Stomach (tissue), 4 donors: ENCODE measurements around the gene MAST3.
"Not testable (repeated sequence)": the region's sequence is repeated elsewhere in the genome, so short reads cannot be mapped to it uniquely, and the experiment has no call there.

Experiments
- CTCF ChIP-seq, 7 experiments: fragments of 450-650 bp in 4 of 7; fragments of 200-600 bp in 3 of 7; sonication (generic) in 3 of 7; IDR thresholded peaks; one replicate each; pipeline ENCODE4 v1.5.1; 2016 to 2019; ENCODE audit warnings: antibody characterized with exemption in 7 of 7, control low read depth in 2 of 7, mild to moderate bottlenecking in 1 of 7
- POLR2A ChIP-seq, 4 donors: fragments of 450-650 bp; IDR thresholded peaks; one replicate each; pipeline ENCODE4 v1.6.1; 2016; ENCODE audit warnings: antibody characterized with exemption in 4 of 4, control low read depth in 2 of 4, mild to moderate bottlenecking in 1 of 4, moderate library complexity in 1 of 4

GRCh38 chr19:18159059-18159616, 61.6 kb downstream of the MAST3 start:
- TF ChIP-seq CTCF, POLR2A (IDR thresholded peaks at IDR 0.05): not testable (repeated sequence)
